ENCODE data around the gene PRDM15.

PRDM15 gene

DNA sequence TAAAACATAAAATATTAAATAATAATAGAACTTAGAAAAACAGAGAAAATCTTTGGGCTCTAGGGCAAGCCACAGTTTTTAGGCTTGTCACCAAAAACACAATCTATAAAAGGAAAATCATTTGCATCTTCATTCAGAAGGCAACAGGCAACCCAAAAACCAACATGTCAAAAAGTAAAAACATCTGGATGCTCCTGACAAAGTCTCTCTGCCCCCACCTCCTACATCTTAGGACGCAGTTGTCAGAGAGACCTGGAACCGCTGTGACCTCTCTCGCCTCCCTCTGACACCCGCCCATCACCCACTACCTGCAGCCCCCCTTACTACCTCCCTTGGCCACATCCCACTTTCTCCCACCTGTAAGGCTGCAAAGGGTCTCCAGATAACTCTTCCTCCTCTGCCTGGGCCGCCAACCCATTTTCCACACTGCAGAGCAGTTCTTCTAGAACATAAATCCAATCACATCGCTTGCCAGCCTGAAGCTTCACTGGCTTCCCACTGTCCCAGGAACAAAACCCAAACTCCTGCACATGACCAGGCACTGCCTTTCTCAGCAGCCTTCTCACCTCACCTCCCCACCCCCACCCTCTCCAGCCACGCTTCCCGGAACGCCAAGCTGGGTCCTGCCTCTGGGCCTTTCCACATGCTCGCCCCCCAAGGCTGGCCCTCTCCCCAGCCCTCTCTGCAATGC is 14.7 kb downstream of the PRDM15 start:
- DNase-seq (ENCODE audit: low read depth): no peak

DNA sequence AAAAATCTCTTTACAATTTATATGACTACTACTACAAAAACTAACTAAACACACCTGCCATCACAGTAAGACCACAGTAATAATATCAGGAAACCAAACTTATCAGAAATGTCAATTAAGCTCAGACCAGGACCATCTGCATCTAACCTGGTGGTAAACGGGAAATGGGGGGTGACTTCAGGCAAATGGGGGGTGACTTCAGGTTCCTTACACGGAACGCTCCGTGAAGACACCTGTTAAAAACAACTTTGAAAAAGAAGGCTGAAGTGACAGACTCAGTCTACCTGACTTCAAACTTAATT is 15.8 kb downstream of the PRDM15 start:
- DNase-seq (ENCODE audit: low read depth): no peak

DNA sequence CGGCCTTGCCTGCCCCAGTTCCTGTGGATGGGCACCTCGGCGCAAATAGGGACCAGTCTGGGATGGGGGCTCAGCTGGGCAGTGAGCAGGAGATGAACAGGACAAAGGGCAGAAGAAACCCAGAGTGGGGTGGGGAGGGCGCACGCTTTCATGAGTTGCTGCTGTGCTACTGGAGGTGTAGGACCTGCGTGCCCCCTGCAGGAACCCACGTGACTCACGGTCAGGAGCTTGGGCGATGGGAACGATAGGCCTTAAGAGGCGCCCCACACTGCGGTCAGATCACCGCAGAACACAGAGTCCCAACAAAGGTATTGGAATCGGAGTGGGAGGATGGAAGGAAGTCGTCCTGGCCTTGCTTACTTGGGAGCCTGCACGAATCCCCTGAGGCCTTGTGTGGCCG is 17.2 kb downstream of the PRDM15 start:
- DNase-seq (ENCODE audit: low read depth): no peak

DNA sequence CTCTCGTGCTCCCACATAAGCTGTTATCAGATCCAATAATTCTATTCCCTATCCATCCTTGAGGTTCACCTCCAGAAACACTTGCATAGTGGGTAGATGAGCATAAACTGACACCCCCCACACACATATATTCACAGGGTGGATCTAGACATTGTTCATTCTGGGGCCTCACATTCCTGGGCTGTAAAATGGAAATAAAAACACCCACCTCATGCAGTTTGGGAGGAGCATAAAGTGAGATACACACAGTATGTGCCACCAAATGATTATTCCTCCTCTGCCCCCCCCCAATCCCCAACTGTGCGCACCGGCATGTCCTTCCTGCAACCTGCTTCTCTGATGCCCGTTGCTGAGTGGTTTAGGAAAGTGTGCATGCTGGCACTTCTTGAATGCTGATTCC is 17.9 kb downstream of the PRDM15 start:
- no peak for DNase-seq (ENCODE audit: low read depth)

DNA sequence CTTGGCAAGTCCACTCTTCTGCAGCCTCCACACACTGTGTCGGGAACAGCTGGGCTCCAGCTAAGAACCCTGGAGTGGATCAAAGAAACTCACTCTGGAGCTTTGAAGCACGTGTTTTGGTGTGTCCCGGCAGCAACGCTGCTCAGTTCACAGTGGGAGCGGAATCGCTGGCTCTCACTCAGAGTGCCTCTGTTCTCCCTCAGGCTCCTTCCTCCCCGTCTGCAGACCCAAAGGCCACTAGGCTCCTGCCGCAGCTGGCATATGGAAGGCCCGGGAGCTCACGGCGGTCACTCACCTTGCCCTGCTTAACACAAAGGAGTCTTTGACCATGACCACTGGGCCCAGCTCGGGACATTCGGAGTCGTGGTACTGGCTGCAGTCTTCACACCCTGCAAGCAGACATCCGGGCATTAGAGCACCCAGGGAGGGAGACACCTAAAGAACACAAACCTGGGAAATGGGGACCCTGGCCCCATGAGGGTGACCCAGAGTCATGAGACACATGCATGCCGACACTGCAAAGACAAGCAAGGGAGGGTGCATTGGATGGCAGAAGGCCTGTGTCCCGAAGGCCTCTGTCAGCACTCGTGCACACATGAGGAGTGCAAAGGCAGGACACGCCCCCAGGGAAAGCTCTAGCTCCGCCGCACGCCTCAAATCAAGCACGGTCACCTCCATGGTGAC is 19.7 kb downstream of the PRDM15 start:
- no peak for DNase-seq (ENCODE audit: low read depth)

DNA sequence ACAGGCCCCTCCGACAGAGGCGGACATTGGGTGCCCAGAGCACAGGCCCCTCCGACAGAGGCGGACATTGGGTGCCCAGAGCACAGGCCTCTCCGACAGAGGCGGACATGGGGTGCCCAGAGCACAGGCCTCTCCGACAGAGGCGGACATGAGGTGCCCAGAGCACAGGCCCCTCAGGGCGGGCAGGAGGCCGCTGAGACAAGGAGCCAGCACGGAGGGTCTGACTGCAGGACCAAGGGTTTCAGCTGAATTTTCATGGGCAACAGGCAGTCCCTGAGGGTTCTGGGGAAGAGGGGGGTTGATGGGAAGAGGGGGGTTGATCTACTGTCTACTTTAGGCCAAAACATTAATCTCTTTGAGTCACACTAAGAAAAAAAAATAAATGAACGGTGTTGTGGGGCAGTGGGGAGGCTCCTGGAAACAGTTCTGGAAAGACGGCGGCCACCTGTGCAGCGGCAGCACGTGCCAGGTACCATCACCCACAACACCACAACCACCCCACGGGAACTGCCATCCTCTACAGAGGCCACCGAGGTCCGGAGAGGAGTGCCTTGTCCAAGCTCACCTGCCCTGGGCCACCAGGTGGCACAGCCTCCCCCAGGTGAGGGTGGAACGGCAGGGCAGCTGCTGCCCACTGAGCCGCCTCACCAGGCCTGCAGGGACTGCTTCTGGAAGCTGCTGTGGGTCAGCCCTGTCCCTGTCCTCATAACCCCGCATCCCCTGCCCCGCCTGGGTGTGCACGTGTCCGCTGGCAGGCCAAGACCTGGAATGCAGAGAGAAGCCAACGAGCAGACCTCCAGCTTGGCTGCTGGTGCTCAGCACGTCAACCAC is 20.5 kb downstream of the PRDM15 start:
- DNase-seq (ENCODE audit: low read depth): no peak

DNA sequence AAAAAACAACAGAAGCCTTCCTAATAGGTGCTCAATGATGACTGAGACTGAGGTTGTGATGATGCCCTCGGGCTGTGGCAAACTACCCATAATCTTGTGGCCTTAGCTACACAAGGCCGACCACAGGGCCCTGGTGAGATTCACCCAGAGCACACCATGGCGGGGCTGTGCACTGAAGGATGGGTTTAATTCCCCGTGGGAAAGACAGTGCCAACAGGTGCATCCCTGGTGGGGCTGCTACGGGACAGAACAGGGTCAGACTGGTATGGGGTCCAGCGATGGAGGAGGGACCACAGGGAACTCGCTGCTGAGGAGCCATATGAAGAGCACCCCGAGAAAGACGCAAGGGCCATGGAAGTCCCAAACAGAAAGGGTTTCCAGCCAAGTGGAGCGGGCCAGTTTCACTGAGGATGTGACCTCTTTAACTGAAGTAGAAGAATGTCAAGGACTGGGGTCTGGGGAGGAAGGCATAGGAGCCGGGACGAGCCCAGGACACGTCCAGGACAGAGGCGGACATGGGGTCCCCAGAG is 21.3 kb downstream of the PRDM15 start:
- no peak for DNase-seq (ENCODE audit: low read depth)

DNA sequence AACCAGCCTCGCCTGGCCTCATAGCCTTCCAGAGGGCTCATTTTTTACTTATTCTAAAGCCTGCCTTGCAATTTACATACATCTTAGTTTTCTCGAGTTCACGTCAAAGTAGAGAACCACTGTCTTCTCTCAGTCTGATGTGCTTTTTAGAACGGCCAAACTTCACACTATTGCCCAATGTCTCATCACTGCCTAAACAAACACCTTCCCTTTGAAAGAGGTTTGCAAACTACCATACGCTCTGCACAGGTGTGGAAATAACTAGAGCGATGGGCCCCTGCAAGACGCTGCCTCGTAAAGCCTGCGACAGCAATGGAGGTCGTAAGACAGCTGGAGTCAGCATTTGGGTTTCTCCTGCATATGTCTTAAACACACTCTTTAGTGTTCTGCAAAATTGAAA is 22.6 kb downstream of the PRDM15 start:
- no peak for DNase-seq (ENCODE audit: low read depth)

DNA sequence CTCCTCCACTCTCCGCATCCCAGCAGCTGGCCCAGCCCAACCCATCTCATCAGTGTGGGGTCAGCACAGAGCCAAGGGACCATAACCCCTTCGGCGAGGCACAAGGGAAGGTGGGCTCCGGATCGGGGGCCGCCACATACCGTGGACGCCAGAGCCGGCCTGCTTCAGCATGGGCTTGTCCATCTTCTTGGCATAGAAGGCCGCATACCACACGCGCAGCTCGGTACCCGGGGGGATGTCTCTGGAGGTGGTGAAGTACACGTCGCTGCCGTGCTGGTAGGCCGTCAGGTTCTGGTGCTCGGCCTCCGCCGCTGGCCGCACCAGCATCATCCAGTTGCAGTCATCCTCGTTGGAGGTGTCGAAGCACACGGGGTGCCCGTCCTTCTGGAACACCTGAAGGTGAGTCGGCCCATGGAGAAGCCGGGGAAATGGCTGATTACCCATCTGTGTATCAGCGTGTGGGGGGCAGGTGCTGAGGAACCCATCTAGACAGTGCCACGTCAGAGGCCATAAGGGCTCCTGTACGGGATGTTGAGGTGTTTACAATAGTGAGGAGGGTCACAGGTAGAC is 24.6 kb downstream of the PRDM15 start:
- no peak for DNase-seq (ENCODE audit: low read depth)

DNA sequence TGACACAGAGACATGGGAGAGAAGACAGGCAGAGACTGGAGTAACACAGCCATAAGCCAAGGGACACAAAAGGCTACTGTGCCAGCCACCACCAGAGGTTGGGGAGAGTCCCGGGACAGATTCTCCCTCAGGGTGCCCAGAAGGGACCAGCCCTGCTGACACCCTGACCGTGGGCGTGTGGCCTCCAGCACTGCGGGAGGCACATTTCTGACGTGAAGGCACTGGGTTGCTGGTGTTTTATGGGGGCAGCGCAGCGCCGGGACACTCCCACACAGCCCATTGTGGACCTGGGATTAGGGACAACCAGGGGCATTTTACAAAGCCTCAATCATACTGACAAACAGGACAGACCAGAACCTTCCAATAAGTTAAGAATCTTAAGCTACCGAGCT is 26.2 kb downstream of the PRDM15 start:
- no peak for DNase-seq (ENCODE audit: low read depth)

DNA sequence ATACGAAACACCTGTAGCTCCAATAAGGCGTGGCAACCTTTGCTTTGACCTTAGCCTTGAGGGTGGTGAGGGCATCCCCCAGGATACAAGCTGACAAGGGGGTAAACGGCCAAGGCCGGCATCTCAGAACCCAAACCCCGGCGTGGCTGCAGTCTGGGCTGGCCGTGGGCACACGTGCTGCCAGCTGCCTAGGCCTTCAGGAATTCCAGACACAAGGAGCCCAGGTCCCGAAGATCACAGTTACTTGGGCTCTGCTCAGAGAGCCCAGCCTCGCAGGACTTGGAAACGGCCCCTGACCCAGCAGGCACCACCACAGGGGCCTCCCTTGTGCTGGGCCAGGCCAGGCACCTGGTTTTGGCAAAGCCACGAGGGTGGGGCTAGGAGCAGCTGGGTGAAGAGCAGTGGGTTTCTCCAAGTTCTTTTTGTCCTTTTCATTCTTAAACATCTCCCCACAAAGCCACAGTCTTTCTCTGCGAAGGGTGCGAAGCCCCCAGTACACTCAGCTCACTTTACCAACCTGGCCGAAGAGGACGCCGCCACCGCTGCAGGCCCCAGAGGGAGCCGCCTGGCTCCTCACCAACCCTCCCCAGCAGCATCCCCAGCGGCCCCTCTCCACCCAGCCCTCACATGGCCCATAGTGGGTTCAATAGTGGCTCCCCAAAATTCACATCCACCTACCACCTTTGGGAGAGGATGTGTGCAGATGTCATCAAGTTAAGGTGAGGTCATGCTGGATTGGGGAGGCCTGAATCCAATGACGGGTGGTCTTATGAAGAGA is 26.8 kb downstream of the PRDM15 start:
- DNase-seq (ENCODE audit: low read depth): no peak

DNA sequence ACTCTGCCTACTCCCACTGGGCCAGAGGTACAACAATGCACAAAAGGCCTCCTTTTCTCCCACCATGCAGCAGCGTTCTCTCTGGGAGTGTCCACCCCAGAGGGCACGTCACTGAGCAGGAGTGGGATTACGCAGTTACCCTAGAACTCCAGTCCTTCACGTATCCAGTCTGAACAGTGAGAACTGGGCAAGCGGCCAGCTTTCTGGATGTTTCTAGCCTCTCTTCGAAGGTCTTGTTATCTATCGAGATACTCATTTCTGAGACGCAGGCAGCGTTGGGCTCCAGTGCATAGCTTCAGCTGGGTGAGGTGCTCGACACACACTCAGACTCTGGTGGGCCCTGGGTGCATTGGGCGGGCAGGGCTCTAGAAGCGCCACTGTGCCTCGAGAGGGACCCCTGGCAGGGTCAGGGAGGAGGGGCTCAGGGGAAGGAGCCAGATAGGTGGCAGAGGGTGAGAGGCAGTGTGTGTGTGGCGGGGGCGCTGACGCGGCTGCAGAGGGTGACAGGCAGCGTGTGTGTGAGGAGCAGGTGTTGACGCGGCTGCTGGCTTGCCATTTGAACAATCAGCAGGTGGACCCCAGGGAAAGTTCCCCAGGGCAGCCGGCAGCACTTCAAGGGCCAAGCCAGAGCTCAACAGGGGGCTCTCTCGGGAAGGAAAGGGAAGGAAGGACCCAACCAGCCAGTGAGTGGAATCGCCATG is 27.9 kb downstream of the PRDM15 start:
- no peak for DNase-seq (ENCODE audit: low read depth)

DNA sequence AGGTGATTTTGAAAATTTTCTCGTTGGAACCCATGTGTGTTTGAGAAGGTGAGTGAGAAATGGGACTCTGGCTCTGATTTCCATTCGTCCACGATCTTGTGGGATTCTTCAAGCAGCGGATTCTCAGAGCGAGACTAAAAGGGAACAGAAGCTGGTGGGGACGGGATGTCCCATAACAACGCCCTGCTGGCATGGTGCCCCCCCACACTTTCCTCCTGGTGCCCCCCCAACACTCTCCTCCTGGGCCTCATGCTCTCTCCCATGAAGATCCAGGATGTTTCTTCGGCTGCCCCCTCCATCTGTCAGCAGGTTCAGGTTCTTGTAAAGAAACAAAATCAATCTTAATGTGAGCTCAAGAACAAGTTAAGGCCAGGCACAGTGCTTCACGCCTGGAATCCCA is 29.1 kb downstream of the PRDM15 start:
- DNase-seq (ENCODE audit: low read depth): no peak

DNA sequence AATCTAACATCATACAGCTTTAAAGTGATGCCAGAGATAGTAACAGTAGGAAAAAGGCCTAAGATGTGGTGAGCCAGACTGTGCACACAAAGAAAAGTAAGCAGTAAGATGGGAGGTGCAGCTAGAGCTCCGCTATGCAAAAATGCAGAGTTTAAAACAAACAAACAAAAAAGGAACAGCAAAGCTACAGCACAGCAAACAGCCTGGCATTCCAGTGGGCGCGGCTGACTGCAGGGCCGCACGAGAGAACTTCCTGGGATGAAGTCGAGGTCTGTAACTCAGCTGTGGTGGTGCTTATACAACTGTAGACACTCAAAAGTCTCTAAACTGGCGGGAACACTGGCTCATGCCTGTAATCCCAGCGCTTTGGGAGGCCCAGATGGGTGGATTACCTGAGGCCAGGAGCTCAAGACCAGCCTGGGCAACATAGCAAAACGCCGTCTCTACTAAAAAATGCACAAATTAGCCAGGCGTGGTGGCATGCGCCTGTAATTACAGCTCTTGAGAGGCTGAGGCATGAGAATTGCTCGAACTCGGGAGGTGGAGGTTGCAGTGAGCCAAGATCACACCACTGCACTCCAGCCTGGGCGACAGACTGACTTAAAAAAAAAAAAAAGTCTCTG is 30.1 kb downstream of the PRDM15 start:
- no peak for DNase-seq (ENCODE audit: low read depth)

DNA sequence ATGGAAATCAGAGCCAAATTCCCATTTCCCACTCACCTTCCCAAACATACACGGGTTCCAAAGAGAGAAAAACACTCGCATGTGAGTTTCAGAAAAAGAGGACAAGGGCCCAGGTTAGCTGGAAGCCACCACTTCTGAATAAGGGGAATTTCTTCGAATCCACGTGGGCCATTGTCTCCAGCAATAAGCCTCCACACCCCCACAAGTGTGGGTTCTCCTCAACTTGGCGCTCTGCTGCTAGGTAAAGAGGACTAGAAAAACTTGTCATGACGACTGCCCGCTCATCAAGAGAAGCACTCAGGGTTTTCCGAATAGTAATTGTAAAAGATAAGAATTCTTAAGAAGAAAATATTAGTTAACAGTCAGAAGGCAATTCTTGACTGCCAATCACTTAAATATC is 30.6 kb downstream of the PRDM15 start:
- no peak for DNase-seq (ENCODE audit: low read depth)

DNA sequence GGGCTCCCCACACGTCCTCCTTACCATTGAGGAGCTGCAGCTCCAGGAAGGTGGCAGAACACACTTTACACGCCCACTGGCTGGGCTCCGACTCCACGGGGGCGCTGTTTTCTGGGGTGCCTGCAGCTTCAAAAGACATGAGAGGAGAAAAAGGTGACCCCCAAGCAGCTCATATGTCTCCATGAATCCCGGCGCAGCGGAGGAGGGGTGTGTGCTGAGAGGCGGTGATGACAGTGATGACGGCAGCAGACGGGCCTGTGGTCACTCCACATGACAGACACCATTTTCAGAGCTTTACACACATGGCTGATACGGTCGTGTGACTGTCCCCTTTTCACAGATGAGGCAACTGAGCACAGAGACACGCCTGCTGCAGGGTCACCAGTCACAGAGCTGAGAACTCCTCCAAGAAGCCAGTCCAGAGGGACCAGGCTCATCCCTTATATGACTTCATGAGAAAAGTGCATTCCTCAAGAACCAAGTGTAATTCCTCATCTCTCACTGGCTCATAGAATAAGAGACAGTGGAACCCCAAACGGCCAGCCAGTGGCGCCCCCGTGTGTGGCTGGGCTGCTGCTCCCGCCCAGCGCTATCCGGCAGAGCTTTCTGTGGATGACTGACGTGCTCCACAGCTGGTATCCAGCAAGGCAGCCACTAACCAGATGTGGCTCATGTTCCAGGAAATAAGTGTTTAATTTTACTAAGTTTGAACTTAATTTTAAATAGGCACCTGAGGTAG is 31.9 kb downstream of the PRDM15 start:
- no peak for DNase-seq (ENCODE audit: low read depth)

DNA sequence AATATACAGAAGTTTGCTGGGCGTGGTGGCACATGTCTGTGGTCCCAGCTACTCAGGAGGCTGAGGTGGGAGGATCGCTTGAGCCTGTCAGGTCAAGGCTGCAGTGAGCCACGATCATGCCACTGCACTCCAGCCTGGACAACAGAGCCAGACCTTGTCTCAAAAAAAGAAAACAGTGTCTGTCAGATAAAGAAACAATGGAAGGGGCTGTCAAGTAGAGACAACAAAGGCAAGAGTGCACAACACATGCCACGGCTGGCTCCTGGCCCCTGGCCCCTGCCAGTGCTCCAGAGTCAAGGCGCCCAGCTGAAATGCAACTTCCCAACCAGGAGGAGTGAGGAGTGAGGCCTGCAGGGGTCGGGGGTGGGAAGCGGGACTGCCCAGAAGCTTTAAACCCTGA is 32.6 kb downstream of the PRDM15 start:
- DNase-seq (ENCODE audit: low read depth): no peak

DNA sequence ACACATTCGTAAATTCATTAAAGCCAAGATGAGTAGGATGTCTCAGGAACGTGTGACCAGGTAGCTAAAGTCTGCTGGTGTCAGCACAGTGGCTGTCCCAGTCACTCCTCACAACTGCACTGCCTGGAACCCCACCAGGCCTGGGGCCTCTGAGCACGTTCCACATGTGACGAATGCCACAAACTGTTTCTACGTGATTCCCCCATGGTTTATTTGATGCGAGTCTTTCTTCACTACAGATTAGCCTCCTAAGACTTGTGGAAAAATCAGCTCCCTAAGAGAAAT is 33.2 kb downstream of the PRDM15 start:
- no peak for DNase-seq (ENCODE audit: low read depth)

DNA sequence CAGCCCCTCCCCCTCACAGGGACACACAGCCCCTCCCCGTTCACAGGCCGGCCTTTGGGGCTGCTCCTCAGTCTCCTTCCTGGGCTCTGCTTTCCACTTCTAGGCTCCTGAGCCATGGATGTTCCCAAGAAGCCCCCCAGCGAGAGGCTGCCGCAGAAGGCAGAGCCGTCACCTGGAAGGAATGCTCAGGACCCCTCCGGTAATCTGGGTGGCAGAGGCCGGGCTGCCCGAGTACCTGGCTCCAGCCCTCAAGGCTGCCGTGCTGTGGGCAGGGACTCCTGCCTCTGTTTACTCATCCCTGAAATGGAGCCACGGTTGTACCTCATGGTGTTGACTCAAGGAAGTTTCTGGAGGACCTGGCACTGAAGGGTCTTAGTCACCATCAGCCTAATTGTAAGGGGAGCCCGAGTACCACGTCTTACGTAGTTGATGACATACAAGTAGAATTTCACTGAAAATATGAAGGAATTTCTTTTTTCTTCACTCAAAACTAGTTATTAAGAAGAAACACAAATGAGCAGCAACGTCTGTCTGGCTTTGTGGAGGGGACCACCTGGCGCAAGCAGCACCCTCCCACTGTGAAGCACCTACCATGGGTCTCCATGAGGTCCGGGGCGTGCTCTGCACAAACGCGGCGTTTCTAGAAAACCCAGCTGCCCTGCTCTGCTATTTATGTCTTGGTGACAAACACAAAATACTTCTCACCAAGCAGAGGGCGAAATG is 33.7 kb downstream of the PRDM15 start:
- DNase-seq (ENCODE audit: low read depth): no peak

DNA sequence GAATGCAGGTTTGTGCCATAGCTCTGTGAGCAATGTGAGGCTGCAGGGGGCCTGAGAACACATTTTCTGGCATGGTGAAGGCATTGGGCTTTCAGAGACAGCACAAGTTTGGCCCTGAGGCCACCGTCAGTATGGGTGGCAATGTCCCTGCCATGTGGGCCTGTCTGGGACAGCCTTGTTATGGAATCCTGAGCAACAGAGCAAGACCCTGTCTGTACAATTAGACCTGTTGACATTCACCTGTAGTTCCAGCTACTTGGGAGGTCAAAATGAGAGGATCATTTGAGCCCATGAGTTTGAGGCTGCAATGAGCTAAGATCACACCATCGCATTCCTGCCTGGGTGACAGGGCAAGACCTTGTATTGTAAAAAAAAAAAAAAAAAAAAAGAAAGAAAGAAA is 35.6 kb downstream of the PRDM15 start:
- no peak for DNase-seq (ENCODE audit: low read depth)
